Gastrocnemius medialis (tissue), 4 donors: Measurements from ENCODE around the gene EEFSEC. TPM values are rescaled to one million over a fixed set of nuclear protein-coding genes. Genes with fewer than 3 reads are reported as not detected.
A peak's percentile ranks its signal among the peaks of the same experiment; 100 is the strongest.

Experiments used
- ATAC-seq, 2 donors: fragments of 150-250 bp; one replicate each; pipeline ENCODE4 v1.9.1; 2016
- DNase-seq, 2 donors: peaks; one replicate each; pipeline ENCODE4 v3.0.0-alpha.2; 2019
- H3K27ac ChIP-seq, 4 donors: fragments of 200-600 bp; sonication (generic); 1 replicate in 1 of 4; 2 replicates in 3 of 4; pipeline ENCODE4 v1.5.1; 2016 to 2018; ENCODE audit warnings: mild to moderate bottlenecking in 2 of 4, moderate library complexity in 1 of 4
- H3K27me3 ChIP-seq, 3 donors: fragments of 200-600 bp; sonication (generic) in 2 of 3; 1 replicate in 1 of 3; 2 replicates in 2 of 3; pipeline versions ENCODE4 v1.5.1 to v1.6.0; 2016 to 2019; ENCODE audit warnings: mild to moderate bottlenecking in 1 of 3, moderate library complexity in 1 of 3
- H3K36me3 ChIP-seq, 2 donors: fragments of 200-600 bp; sonication (generic) in 1 of 2; one replicate each; pipeline ENCODE4 v1.5.1; 2017 to 2018
- H3K4me1 ChIP-seq, 2 donors: fragments of 200-600 bp; sonication (generic) in 1 of 2; one replicate each; pipeline ENCODE4 v1.5.1; 2016 to 2017; ENCODE audit warnings: mild to moderate bottlenecking in 2 of 2
- H3K4me3 ChIP-seq, 4 donors: fragments of 200-600 bp; sonication (generic) in 3 of 4; 1 replicate in 1 of 4; 2 replicates in 3 of 4; pipeline ENCODE4 v1.5.1; 2016 to 2019; ENCODE audit warnings: mild to moderate bottlenecking in 2 of 4
- H3K9me3 ChIP-seq, 3 donors: fragments of 200-600 bp; sonication (generic) in 2 of 3; 1 replicate in 1 of 3; 2 replicates in 2 of 3; pipeline ENCODE4 v1.5.1; 2016 to 2019
- CTCF ChIP-seq, 5 experiments: fragments of 450-650 bp in 3 of 5; fragments of 200-600 bp in 2 of 5; sonication (generic) in 2 of 5; IDR thresholded peaks in 4 of 5; conservative IDR thresholded peaks in 1 of 5; 1 replicate in 4 of 5; 2 replicates in 1 of 5; pipeline ENCODE4 v1.5.1; 2016 to 2019; ENCODE audit warnings: antibody characterized with exemption in 5 of 5, mild to moderate bottlenecking in 3 of 5, moderate library complexity in 3 of 5
- POLR2A ChIP-seq, 2 donors: fragments of 450-650 bp; IDR thresholded peaks; one replicate each; pipeline ENCODE4 v1.6.1; 2017; ENCODE audit warnings: antibody characterized with exemption in 2 of 2, mild to moderate bottlenecking in 2 of 2, moderate library complexity in 2 of 2
- in situ Hi-C, 4 donors: fragments of 200-750 bp; cut with MboI; loops; one replicate each; pipeline versions ENCODE4 v1.15.0 to v1.8.0; 2017; ENCODE audit warnings: low sequenced_read_pairs in 4 of 4
- intact Hi-C: fragments of 100-400 bp; cut with DNase I; formaldehyde crosslinking; loops from one replicate; pipeline ENCODE4 v1.15.1; 2023; ENCODE audit warnings: low total_unique reads
- total RNA-seq, 4 donors: library from RNA; depleted of rRNA; stranded (reverse); fragments of >200 nt; gene quantifications; one replicate each; pipeline versions ENCODE4 v1.1.0 to v1.2.3, GENCODE V29; 2016

EEFSEC gene
- total RNA-seq, 4 donors from 2014 or later: 21.0 to 29.4 (median 23.4) TPM

- TF ChIP-seq POLR2A (IDR thresholded peaks at IDR 0.05) (no peak), CTCF (IDR thresholded peaks at IDR 0.05 in 4 of 5, conservative IDR thresholded peaks at IDR 0.05 in 1 of 5) (no peak)
- peak overlapping the region; percentile 63 to 85 (median 73) for H3K27ac ChIP-seq
- peak; percentile 77 to 81 for DNase-seq
- in situ Hi-C loops (no loop called here), intact Hi-C loops (no loop called here)
- H3K9me3 ChIP-seq: no peaks in the 10 kb centered on the region
- no peak overlapping the region for H3K4me3 ChIP-seq
- peak; percentile 53 to 59 for ATAC-seq
- H3K36me3 ChIP-seq: no peaks in the 10 kb centered on the region
- no peaks in the 10 kb centered on the region for H3K27me3 ChIP-seq
- H3K4me1 ChIP-seq: peaks cover 52 to 66% of the 10 kb centered on the region in 2 donors
Observed at GRCh38 chr3:128366136-128366535, 212.9 kb downstream of the EEFSEC start.

DNA sequence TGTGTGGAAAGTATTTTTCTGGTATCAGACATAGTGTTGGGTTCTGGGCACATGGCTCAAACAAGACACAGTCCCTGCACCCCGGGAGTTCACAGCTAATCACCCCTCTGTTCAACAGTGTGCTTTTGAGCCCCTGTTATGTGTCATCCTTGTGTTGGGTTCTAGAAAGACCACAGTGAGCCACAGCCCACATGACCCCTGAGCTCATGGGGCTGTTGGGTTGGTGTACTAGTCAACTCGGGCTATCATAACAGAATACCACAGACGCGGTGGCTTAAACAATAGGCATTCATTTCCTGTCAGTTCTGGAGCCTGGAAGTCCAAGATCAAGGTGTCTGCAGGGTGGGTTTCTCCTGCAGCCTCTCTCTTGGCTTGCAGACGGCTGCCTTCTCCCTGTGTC, 213.4 kb downstream of the EEFSEC start:
- TF ChIP-seq POLR2A (IDR thresholded peaks at IDR 0.05): no peak
- no peak for TF ChIP-seq CTCF (IDR thresholded peaks at IDR 0.05 in 4 of 5, conservative IDR thresholded peaks at IDR 0.05 in 1 of 5)
- Histone ChIP-seq H3K4me3 (no peak overlapping the region), H3K4me1 (peaks cover 57 to 71% of the 10 kb centered on the region in 2 donors), H3K27me3 (no peaks in the 10 kb centered on the region), H3K9me3 (no peaks in the 10 kb centered on the region), H3K27ac (peak overlapping the region; percentile 63 to 85 (median 73)), H3K36me3 (no peaks in the 10 kb centered on the region)
- ATAC-seq (no peak), DNase-seq (no peak)
- in situ Hi-C loops (no loop called here), intact Hi-C loops (no loop called here)

GRCh38 chr3:128367221-128367620, 213.9 kb downstream of the EEFSEC start:
- ATAC-seq: no peak
- no peak overlapping the region for H3K4me3 ChIP-seq
- no peaks in the 10 kb centered on the region for H3K36me3 ChIP-seq
- DNase-seq: no peak
- intact Hi-C loops (no loop called here), in situ Hi-C loops (no loop called here)
- peaks cover 63 to 77% of the 10 kb centered on the region in 2 donors for H3K4me1 ChIP-seq
- H3K9me3 ChIP-seq: no peaks in the 10 kb centered on the region
- H3K27ac ChIP-seq: peak overlapping the region in 2 of 4 donors; percentile 66 to 85
- TF ChIP-seq POLR2A (IDR thresholded peaks at IDR 0.05): no peak
- no peak for TF ChIP-seq CTCF (IDR thresholded peaks at IDR 0.05 in 4 of 5, conservative IDR thresholded peaks at IDR 0.05 in 1 of 5)
- no peaks in the 10 kb centered on the region for H3K27me3 ChIP-seq

- intact Hi-C loops (no loop called here), in situ Hi-C loops (no loop called here)
- TF ChIP-seq POLR2A (IDR thresholded peaks at IDR 0.05): no peak
- TF ChIP-seq CTCF (IDR thresholded peaks at IDR 0.05 in 4 of 5, conservative IDR thresholded peaks at IDR 0.05 in 1 of 5): no peak
- no peak overlapping the region for H3K4me3 ChIP-seq
- DNase-seq (no peak), ATAC-seq (no peak)
- no peaks in the 10 kb centered on the region for H3K9me3 ChIP-seq
- H3K27ac ChIP-seq: peak overlapping the region in 3 of 4 donors; percentile 66 to 85 (median 81)
- no peaks in the 10 kb centered on the region for H3K36me3 ChIP-seq
- H3K4me1 ChIP-seq: peaks cover 67 to 81% of the 10 kb centered on the region in 2 donors
- no peaks in the 10 kb centered on the region for H3K27me3 ChIP-seq
Observed at GRCh38 chr3:128367761-128368160, 214.5 kb downstream of the EEFSEC start.

- in situ Hi-C loops (no loop called here), intact Hi-C loops (no loop called here)
- Histone ChIP-seq H3K27me3 (no peaks in the 10 kb centered on the region), H3K9me3 (no peaks in the 10 kb centered on the region), H3K27ac (peak overlapping the region; percentile 65 to 85 (median 74)), H3K36me3 (no peaks in the 10 kb centered on the region), H3K4me1 (peaks cover 68 to 88% of the 10 kb centered on the region in 2 donors), H3K4me3 (no peak overlapping the region)
- TF ChIP-seq CTCF (IDR thresholded peaks at IDR 0.05 in 4 of 5, conservative IDR thresholded peaks at IDR 0.05 in 1 of 5): no peak
- TF ChIP-seq POLR2A (IDR thresholded peaks at IDR 0.05): no peak
- no peak for DNase-seq
- no peak for ATAC-seq
Observed at GRCh38 chr3:128368626-128369025, 215.3 kb downstream of the EEFSEC start.
